Mononuclear cell (primary cell): ENCODE measurements around the gene GSTM1. TPM values are rescaled to one million over a fixed set of nuclear protein-coding genes. Genes with fewer than 3 reads are reported as not detected.
"Not testable (repeated sequence)": the region's sequence is repeated elsewhere in the genome, so short reads cannot be mapped to it uniquely, and the experiment has no call there.

Experiments used
- H3K27me3 ChIP-seq: 2 replicates; pipeline ENCODE4 v1.6.0; 2011; ENCODE audit warnings: low read length, control low read depth; ENCODE audit not compliant: insufficient read depth
- H3K4me1 ChIP-seq: 2 replicates; pipeline ENCODE4 v1.5.1; 2011; ENCODE audit warnings: mild to moderate bottlenecking, low read length, control low read depth; ENCODE audit not compliant: insufficient read depth
- H3K4me3 ChIP-seq: 2 replicates; pipeline ENCODE4 v1.5.1; 2011; ENCODE audit warnings: mild to moderate bottlenecking, low read length, moderate library complexity
- H3K9me3 ChIP-seq: 2 replicates; pipeline ENCODE4 v1.5.1; 2011; ENCODE audit warnings: low read depth, mild to moderate bottlenecking, control low read depth, low read length
- total RNA-seq: library from RNA; depleted of rRNA; stranded (reverse); fragments of >200 nt; gene quantifications from one replicate; pipeline ENCODE4 v1.2.3, GENCODE V29; 2012

The GSTM1 gene
- total RNA-seq, 1 donor, result not detected

DNA sequence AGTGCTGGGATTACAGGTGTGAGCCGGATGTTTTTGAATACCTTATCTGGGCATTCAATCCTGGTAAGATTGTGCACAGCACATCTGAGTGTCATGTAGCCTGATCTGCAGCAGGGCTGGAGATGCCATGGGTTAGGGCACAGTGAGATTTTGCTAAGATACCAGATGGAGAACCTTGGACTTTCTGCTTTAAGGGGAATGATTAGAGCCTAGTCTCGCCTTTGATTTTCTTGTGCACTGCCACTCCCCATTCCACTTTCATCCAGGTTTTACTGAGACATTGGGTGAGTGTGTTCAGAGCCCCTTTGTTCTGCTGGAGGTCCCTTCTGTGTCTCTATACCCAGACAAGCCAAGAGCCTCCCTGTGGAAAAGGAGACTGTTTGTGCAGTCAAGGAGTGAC is 13.8 kb upstream of the GSTM1 start:
- not testable (repeated sequence) for H3K27me3 ChIP-seq, H3K4me1 ChIP-seq, H3K9me3 ChIP-seq, H3K4me3 ChIP-seq

DNA sequence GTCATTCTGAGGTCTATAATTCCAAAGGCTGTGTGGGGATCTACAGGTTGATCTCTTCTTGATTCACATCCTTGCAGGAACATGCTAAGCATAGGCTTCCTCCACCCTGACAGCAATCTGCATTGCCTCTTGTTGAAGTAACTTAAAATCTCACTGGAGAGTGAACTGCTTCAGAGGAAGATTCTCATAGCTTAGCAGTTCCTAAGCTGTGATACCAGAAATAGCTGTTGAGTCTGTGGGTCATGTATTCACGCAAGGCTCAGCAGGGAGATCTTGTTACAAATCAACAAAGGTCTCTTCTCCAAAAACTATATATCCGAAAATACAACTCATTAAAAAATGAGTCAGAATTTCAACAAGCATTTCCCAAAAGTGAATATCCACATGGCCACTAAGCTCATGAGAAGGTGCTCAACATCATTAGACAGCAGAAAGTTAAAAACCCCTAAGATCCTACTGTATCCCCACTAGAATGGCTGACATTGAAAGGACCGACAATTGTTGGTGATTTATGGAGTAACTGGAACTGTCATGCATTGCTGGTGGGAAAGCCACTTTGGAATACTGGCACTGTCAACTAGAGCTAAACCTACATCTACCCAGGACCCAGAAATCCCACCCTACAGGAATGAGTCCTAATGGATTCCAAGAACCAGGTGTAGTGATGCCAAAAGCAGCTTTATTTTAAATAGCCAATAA is 10.8 kb upstream of the GSTM1 start:
- H3K27me3 ChIP-seq, H3K4me1 ChIP-seq, H3K9me3 ChIP-seq, H3K4me3 ChIP-seq: not testable (repeated sequence)

DNA sequence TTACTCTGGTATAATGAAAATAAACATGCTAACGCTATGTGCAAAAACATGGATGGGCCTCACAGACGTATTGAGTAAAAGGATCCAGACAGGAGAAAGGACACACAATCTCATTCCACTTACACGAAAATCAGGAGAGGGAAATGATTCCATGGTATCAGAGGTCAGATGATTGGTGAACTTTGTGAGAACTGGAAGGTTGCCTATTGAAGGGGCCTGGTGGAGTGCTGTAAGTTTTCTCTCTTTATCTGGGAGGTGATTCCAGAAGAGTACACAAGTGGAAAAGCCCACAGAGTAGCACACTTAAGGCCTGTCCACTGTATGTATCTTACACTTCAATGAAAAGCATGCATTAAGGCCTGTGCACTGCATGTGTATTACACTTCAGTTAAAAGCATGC is 10.2 kb upstream of the GSTM1 start:
- Histone ChIP-seq H3K9me3 (no peaks in the 10 kb centered on the region), H3K4me3 (no peak overlapping the region), H3K27me3 (no peaks in the 10 kb centered on the region), H3K4me1 (no peaks in the 10 kb centered on the region)

DNA sequence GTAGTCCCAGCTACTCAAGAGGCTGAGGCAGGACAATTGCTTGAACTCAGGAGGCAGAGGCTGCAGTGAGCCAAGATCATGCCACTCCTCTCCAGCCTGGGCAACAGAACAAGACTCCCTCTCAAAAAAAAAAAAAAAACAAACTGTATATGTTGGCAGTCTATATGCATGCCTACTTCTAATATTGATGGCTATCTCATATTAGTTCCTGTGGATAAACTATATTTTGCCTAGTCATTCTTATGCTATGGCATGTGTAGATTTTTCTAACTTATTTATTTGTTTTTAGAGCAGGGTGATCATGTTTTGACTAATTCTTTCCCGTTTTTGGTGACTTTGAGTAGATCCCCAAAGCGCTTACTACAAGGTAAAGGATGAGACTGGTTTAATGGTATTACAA is 9.0 kb upstream of the GSTM1 start:
- not testable (repeated sequence) for H3K4me1 ChIP-seq, H3K4me3 ChIP-seq, H3K9me3 ChIP-seq, H3K27me3 ChIP-seq

DNA sequence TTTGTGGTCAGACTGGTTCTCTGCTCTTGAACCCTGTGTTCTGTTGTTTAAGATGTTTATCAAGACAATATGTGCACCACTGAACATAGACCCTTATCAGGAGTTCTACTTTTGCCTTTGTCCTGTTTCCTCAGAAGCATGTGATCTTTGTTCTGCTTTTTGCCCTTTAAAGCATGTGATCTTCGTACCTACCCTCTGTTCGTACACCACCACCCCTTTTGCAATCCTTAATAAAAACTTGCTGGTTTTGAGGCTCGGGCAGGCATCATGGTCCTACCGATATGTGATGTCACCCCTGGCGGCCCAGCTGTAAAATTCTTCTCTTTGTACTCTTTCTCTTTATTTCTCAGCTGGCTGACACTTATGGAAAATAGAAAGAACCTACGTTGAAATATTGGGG is 2.8 kb upstream of the GSTM1 start:
- H3K9me3 ChIP-seq, H3K4me1 ChIP-seq, H3K27me3 ChIP-seq, H3K4me3 ChIP-seq: not testable (repeated sequence)

DNA sequence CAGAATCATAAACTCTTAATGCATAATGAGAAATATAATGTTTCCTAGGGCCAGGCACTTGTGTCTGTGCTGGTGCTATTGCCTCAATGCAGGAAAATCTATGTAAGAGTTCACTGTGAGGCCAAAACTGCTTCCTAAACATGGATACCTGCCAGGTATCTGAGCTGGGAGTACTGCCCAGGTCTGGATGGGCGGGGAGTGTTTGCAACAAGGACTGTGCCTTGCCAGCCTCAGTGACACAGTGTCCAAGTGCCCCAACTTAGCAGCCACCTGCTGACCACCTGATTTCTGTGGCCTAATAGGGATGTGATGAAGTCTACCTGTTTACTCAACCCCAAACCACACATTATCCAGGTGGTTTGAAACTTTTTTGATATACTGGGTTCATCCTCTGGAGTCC is 2.2 kb upstream of the GSTM1 start:
- H3K4me3 ChIP-seq, H3K4me1 ChIP-seq, H3K9me3 ChIP-seq: not testable (repeated sequence)

DNA sequence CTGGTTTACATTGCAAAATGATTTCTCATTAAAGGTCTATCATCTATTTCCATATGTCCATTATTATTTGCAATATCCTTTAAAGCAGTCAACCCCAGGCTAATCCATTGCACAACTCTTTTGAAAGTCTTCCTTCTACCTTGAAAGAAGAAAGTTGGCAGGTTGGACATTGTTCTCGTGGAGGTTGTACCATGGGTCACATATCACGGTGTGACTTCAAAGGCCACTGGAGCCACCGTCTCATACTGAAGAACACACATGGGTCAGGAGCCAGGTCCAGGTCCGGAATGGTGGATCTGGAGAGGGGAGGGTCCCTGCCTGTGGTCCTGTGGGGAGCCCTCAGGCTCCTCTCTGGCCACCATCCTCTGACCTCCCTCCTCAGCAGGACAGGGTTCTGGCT is 1.7 kb upstream of the GSTM1 start:
- not testable (repeated sequence) for H3K4me1 ChIP-seq, H3K27me3 ChIP-seq, H3K4me3 ChIP-seq, H3K9me3 ChIP-seq

More for the DNA sequence above, 2.2 kb upstream of the GSTM1 start:
- H3K27me3 ChIP-seq, result not testable (repeated sequence)

DNA sequence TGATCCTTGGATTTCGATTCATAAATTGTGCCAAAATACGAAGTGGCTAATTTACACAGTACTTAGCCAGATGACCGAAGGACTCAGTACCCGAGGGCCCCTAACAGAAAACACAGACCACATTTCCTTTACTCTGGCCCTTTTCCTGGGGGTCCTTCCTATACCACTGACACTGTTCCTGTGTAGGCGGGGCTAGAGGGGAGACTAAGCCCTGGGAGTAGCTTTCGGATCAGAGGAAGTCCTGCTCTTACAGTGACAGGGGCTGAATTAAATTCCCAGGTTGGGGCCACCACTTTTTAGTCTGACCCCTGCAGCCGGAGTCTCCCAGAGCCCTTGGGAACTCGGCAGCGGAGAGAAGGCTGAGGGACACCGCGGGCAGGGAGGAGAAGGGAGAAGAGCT is 508 bp upstream of the GSTM1 start:
- not testable (repeated sequence) for H3K27me3 ChIP-seq, H3K4me1 ChIP-seq, H3K9me3 ChIP-seq, H3K4me3 ChIP-seq

DNA sequence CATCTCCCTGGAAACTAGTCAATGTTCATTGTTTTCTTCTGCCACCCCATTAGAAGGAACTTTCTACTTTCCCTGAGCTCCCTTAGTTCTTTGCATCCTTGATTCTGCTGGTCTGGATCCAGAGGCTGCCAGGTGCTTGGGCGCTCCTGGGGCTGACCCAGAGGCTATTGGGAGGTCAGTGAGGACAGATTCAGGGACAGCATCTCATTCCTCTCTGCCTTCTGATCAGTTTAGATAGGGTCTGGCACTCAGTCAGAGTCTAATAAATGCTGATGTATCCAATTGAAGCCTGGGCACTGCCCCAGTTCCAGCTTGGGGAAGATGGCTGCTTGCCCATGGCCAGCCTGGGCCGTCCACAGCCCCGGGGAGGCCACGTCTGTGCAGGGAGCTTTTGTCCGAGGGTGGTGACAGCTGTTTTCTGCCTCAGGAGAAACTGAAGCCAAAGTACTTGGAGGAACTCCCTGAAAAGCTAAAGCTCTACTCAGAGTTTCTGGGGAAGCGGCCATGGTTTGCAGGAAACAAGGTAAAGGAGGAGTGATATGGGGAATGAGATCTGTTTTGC is 2.3 kb downstream of the GSTM1 start:
- Histone ChIP-seq H3K4me1 (no peaks in the 10 kb centered on the region), H3K27me3 (no peaks in the 10 kb centered on the region), H3K9me3 (no peaks in the 10 kb centered on the region), H3K4me3 (no peak overlapping the region)

DNA sequence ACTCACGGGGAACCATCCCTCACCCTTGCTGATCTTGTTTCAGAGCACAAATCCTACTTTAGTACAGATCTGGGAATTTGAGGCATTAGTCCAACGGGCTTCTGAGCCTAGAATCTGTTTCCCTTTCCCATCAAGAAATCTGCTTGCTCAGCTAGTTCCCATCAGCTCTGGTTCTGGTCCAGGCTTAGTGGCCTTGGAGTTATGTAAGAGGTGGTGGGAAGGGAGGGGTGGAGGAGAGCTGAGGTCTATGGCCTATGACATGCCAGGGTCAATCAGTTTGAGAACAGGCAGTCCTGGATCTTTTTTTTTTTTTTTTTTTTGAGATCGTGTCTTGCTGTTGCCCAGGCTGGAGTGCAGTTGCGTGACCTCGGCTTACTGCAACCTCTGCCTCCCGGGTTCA is 4.1 kb downstream of the GSTM1 start:
- H3K27me3 ChIP-seq, result no peaks in the 10 kb centered on the region
- no peaks in the 10 kb centered on the region for H3K4me1 ChIP-seq
- no peaks in the 10 kb centered on the region for H3K9me3 ChIP-seq
- H3K4me3 ChIP-seq, result no peak overlapping the region

DNA sequence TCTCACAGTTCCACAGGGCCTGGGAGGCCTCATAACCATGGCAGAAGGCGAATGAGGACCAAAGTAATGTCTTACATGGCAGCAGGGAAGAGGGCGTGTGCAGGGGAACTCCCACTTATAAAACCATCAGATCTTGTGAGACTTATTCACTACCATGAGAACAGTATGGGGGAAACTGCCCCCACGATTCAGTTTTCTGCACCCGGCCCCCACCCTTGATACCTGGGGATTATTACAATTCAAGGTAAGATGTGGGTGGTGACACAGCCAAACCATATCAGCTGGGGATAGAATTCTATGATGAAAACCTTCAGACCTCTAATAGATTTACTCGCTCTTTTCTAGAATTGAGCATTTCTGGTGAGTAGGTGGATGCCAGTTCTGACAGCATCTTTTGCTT is 6.8 kb downstream of the GSTM1 start:
- not testable (repeated sequence) for H3K4me1 ChIP-seq, H3K27me3 ChIP-seq, H3K4me3 ChIP-seq, H3K9me3 ChIP-seq

DNA sequence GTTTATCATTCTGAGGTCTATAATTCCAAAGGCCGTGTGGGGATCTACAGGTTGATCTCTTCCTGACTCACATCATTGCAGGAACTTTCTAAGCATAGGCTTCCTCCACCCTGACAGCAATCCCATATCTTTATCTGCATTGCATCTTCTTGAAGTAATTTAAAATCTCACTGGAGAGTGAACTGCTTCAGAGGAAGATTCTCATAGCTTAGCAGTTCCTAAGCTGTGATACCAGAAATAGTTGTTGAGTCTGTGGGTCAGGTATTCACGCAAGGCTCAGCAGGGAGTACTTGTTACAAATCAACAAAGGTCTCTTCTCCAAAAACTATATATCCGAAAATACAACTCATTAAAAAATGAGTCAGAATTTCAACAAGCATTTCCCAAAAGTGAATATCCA is 7.5 kb downstream of the GSTM1 start:
- not testable (repeated sequence) for H3K9me3 ChIP-seq, H3K4me1 ChIP-seq, H3K4me3 ChIP-seq, H3K27me3 ChIP-seq

DNA sequence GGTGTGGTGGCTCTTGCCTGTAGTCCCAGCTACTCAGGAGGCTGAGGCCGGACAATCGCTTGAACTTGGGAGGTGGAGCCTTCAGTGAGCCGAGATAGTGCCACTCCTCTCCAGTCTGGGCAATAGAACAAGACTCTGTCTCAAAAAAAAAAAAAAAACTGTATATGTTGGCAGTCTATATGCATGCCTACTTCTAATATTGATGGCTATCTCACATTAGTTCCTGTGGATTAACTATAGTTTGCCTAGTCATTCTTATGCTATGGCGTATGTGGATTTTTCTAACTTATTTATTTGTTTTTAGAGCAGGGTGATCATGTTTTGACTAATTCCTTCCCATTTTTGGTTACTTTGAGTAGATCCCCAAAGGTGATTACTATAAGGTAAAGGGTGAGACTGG is 9.4 kb downstream of the GSTM1 start:
- Histone ChIP-seq H3K27me3 (no peaks in the 10 kb centered on the region), H3K4me1 (no peaks in the 10 kb centered on the region), H3K4me3 (no peak overlapping the region), H3K9me3 (no peaks in the 10 kb centered on the region)

DNA sequence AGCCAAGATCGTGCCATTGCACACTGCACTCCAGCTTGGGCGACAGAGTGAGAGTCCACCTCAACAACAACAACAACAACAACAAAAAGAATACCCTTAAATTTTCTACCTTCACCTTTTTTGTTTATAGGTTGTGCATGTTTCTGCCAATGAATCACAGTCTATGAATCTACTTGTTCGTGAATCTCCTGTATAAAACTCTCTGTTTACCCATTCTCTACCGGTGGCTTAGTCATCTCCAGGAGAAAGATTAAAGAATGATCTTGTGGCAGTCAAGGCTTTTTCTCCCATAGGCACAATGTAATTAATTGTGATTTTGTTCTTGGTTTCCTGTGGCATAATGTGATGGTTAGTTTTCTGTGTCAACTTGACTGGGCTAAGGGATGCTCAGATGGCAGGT is 10.2 kb downstream of the GSTM1 start:
- H3K27me3 ChIP-seq, H3K4me1 ChIP-seq, H3K4me3 ChIP-seq, H3K9me3 ChIP-seq: not testable (repeated sequence)

DNA sequence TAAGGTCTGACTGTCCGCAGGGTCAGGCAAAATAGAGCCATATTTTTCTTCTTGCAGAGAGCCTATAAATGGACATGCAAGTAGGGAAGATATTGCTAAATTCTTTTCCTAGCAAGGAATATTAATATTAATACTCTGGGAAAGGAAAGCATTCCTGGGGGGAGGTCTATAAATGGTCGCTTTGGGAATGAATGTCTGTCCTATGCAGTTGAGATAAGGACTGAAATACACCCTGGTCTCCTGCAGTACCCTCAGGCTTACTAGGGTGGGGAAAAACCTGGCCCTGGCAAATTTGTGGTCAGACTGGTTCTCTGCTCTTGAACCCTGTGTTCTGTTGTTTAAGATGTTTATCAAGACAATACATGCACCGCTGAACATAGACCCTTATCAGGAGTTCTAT is 15.3 kb downstream of the GSTM1 start:
- not testable (repeated sequence) for H3K27me3 ChIP-seq, H3K9me3 ChIP-seq, H3K4me3 ChIP-seq, H3K4me1 ChIP-seq

DNA sequence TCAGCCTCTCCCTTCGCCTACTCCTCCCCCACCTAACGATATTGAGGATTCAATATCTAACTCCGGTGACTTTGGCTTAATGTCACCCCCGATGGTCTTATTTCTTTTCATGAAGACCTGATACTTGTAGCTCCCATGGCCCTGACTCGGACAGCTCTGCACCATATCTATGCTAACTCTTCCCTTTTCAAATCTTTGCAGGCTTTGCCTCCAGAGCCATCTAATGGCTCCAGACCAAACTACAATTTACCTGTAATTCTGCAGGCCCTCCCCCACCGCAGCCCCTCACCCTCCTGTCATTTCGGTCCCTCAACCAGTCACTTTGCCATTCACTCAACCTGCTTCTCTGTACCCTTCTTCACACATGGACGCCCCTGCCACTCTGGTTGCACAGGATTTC is 16.6 kb downstream of the GSTM1 start:
- Histone ChIP-seq H3K27me3 (no peaks in the 10 kb centered on the region), H3K4me1 (no peaks in the 10 kb centered on the region)

More for the DNA sequence above, 16.6 kb downstream of the GSTM1 start:
- H3K9me3 ChIP-seq, result no peaks in the 10 kb centered on the region
- no peak overlapping the region for H3K4me3 ChIP-seq
